ENCODE results near the gene FYB2.

- no peak for TF ChIP-seq EZH2 (IDR thresholded peaks at IDR 0.05; ENCODE audit: insufficient read depth, low read length)
- TF ChIP-seq CTCF (IDR thresholded peaks at IDR 0.05; ENCODE audit: insufficient read depth, low read depth, low read length), result no peak
These were observed 26.1 kb upstream of the FYB2 start for GRCh38 chr1:56845343-56845742.
